WERI-Rb-1 (cell line): ENCODE measurements around the gene OR9K2.

ENCODE experiments used
- DNase-seq: peaks from one replicate; pipeline ENCODE4 v3.0.0-alpha.2; 2020
- H3K27ac ChIP-seq: fragments of 250-450 bp; sonication (Bioruptor Pico); 2 replicates; pipeline ENCODE4 v1.5.1; 2020; ENCODE audit warnings: mild to moderate bottlenecking, moderate library complexity
- H3K27me3 ChIP-seq: fragments of 250-450 bp; sonication (Bioruptor Pico); 2 replicates; pipeline ENCODE4 v1.5.1; 2021; ENCODE audit warnings: mild to moderate bottlenecking, low read depth, moderate library complexity; ENCODE audit not compliant: insufficient read depth, severe bottlenecking
- H3K36me3 ChIP-seq: fragments of 250-450 bp; sonication (Bioruptor Pico); 2 replicates; pipeline ENCODE4 v1.5.1; 2020; ENCODE audit warnings: mild to moderate bottlenecking, moderate library complexity
- H3K4me3 ChIP-seq: 2 replicates; pipeline ENCODE4 v1.5.1; 2011; ENCODE audit warnings: low read depth, mild to moderate bottlenecking, control low read depth, low read length
- H3K9me3 ChIP-seq: fragments of 250-450 bp; sonication (Bioruptor Pico); 2 replicates; pipeline ENCODE4 v1.5.1; 2021; ENCODE audit warnings: mild to moderate bottlenecking, moderate library complexity; ENCODE audit not compliant: severe bottlenecking
- CTCF ChIP-seq: IDR thresholded peaks from 2 replicates; pipeline ENCODE4 v1.5.1; 2011; ENCODE audit warnings: low read depth, mild to moderate bottlenecking, control low read depth, inconsistent platforms, low read length

The OR9K2 gene

GRCh38 chr12:55173456-55173855 lies 47.2 kb downstream of the OR9K2 start:
- no peak for TF ChIP-seq CTCF
- Histone ChIP-seq H3K9me3 (peaks cover 3% of the 10 kb centered on the region), H3K4me3 (no peak overlapping the region), H3K36me3 (no peaks in the 10 kb centered on the region), H3K27me3 (peaks cover 2% of the 10 kb centered on the region), H3K27ac (no peak overlapping the region)
- DNase-seq: no peak
